IPS-NIHi11 (cell line): ENCODE measurements around the gene ALS2.
"Not testable (repeated sequence)": the region's sequence is repeated elsewhere in the genome, so short reads cannot be mapped to it uniquely, and the experiment has no call there.

Source experiments
- DNase-seq: peaks from one replicate; pipeline ENCODE4 v3.0.0; 2012; ENCODE audit warnings: mixed read lengths, low spot score

Gene ALS2

GRCh38 chr2:201793631-201794030 is 12.9 kb upstream of the ALS2 start:
- no peak for DNase-seq

- no peak for DNase-seq
Measured at GRCh38 chr2:201790989-201791388, 10.3 kb upstream of the ALS2 start.

- DNase-seq, result no peak
Measured at GRCh38 chr2:201790291-201790690, 9.6 kb upstream of the ALS2 start.

- no peak for DNase-seq
Measured at GRCh38 chr2:201789395-201789794, 8.7 kb upstream of the ALS2 start.

GRCh38 chr2:201788371-201788770 is 7.6 kb upstream of the ALS2 start:
- no peak for DNase-seq

GRCh38 chr2:201786471-201786870 is 5.7 kb upstream of the ALS2 start:
- DNase-seq, result no peak

GRCh38 chr2:201785135-201785534 is 4.4 kb upstream of the ALS2 start:
- DNase-seq, result no peak

GRCh38 chr2:201784563-201784962 is 3.8 kb upstream of the ALS2 start:
- DNase-seq, result no peak

- peak; percentile 22 for DNase-seq
Measured at GRCh38 chr2:201781557-201782051, 871 bp upstream of the ALS2 start.

GRCh38 chr2:201779901-201780673 is 646 bp downstream of the ALS2 start:
- DNase-seq, result no peak

GRCh38 chr2:201777869-201778268 is 2.9 kb downstream of the ALS2 start:
- no peak for DNase-seq

- no peak for DNase-seq
Measured at GRCh38 chr2:201777043-201777442, 3.7 kb downstream of the ALS2 start.

- no peak for DNase-seq
Measured at GRCh38 chr2:201775326-201775725, 5.4 kb downstream of the ALS2 start.

- DNase-seq, result no peak
Measured at GRCh38 chr2:201774546-201774945, 6.2 kb downstream of the ALS2 start.

GRCh38 chr2:201773990-201774389 is 6.7 kb downstream of the ALS2 start:
- DNase-seq, result no peak

GRCh38 chr2:201769666-201770373 is 10.9 kb downstream of the ALS2 start:
- DNase-seq, result no peak

GRCh38 chr2:201768918-201769317 is 11.8 kb downstream of the ALS2 start:
- DNase-seq, result no peak

- DNase-seq, result no peak
Measured at GRCh38 chr2:201765799-201766198, 14.9 kb downstream of the ALS2 start.

GRCh38 chr2:201764469-201764868 is 16.3 kb downstream of the ALS2 start:
- not testable (repeated sequence) for DNase-seq

- no peak for DNase-seq
Measured at GRCh38 chr2:201761101-201761500, 19.6 kb downstream of the ALS2 start.

- DNase-seq, result no peak
Measured at GRCh38 chr2:201759567-201759966, 21.2 kb downstream of the ALS2 start.

GRCh38 chr2:201758873-201759272 is 21.9 kb downstream of the ALS2 start:
- no peak for DNase-seq

- DNase-seq, result no peak
Measured at GRCh38 chr2:201758234-201758633, 22.5 kb downstream of the ALS2 start.
